ENCODE data around the gene SLC25A31. TPM values are rescaled to one million over a fixed set of nuclear protein-coding genes. Genes with fewer than 3 reads are reported as not detected.

Gene SLC25A31
- total RNA-seq, 1 experiment from 2014 or later = not detected

- DNase-seq (ENCODE audit: low read depth in 1 of 2, low spot score in 2 of 2) = peak; percentile 42 to 57
- no peak overlapping the region for H3K27ac ChIP-seq
- H3K4me3 ChIP-seq = peak overlapping the region; percentile 52
Measured at GRCh38 chr4:127783026-127783769, 53.0 kb downstream of the SLC25A31 start.

GRCh38 chr4:127783955-127784770 is 54.0 kb downstream of the SLC25A31 start:
- Histone ChIP-seq H3K36me3 (no peaks in the 10 kb centered on the region), H3K4me3 (0 out of 2 replicates have a peak overlapping the region, but pooled peaks have one; percentile 3), H3K4me1 (replicated peaks) (peaks cover 20% of the 10 kb centered on the region), H3K27me3 (replicated peaks) (no peaks in the 10 kb centered on the region; the same call in none of the 2 replicates), H3K9me3 (replicated peaks) (no peaks in the 10 kb centered on the region), H3K27ac (no peak overlapping the region)
- DNase-seq (ENCODE audit: low read depth in 1 of 2, low spot score in 2 of 2) = peak in 1 of 2 experiments; percentile 5

More at GRCh38 chr4:127783026-127783769, 53.0 kb downstream of the SLC25A31 start:
- Histone ChIP-seq H3K9me3 (replicated peaks) (no peaks in the 10 kb centered on the region), H3K36me3 (no peaks in the 10 kb centered on the region), H3K4me1 (replicated peaks) (peaks cover 20% of the 10 kb centered on the region), H3K27me3 (replicated peaks) (no peaks in the 10 kb centered on the region; the same call in none of the 2 replicates)

DNA sequence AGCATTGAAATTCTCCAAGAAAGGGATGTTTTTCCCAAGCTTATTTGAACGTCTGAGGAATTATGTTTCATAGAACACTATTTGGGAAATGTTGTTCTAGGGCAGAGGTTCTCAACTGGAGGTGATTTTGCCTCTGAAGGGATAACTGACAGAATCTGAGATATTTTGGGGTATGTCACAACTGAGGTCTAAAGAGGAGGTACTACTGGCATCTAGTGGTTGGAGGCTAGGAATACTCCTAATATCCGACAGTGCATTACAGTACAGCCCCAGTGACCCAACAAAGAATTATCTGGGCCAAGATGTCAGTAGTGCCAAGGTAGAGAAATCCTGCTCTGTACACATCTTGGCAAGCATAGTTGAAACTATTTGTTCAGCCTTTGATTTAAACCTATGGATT is 58.3 kb downstream of the SLC25A31 start:
- H3K4me3 ChIP-seq = no peak overlapping the region
- peaks cover 3% of the 10 kb centered on the region; the same call in 1 of the 2 replicates for H3K4me1 ChIP-seq (replicated peaks)
- no peaks in the 10 kb centered on the region for H3K36me3 ChIP-seq
- H3K27ac ChIP-seq = no peak overlapping the region
- H3K9me3 ChIP-seq (replicated peaks) = no peaks in the 10 kb centered on the region
- DNase-seq (ENCODE audit: low read depth in 1 of 2, low spot score in 2 of 2) = no peak
- H3K27me3 ChIP-seq (replicated peaks) = no peaks in the 10 kb centered on the region

DNA sequence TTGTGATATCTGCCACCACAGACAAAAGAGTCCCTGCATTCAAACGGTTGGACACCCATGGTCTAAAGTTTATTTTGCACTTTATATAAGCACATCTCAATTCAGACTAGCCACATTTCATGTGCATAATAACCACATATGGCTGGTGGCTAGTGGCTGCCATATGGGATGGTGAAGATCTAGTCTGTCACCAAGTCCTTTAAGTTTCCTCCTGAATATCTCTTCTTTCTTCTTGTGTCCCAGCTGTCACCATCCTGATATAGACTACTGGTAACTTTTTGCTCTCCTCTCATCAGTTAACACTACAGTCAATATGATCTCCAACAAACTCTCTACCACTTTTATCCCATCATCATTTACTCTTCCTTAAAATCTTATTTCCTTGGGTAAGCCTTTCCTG is 61.2 kb downstream of the SLC25A31 start:
- no peaks in the 10 kb centered on the region for H3K36me3 ChIP-seq
- no peaks in the 10 kb centered on the region for H3K4me1 ChIP-seq (replicated peaks)
- DNase-seq (ENCODE audit: low read depth in 1 of 2, low spot score in 2 of 2) = no peak
- no peak overlapping the region for H3K27ac ChIP-seq
- no peak overlapping the region for H3K4me3 ChIP-seq
- H3K27me3 ChIP-seq (replicated peaks) = no peaks in the 10 kb centered on the region
- no peaks in the 10 kb centered on the region for H3K9me3 ChIP-seq (replicated peaks)

DNA sequence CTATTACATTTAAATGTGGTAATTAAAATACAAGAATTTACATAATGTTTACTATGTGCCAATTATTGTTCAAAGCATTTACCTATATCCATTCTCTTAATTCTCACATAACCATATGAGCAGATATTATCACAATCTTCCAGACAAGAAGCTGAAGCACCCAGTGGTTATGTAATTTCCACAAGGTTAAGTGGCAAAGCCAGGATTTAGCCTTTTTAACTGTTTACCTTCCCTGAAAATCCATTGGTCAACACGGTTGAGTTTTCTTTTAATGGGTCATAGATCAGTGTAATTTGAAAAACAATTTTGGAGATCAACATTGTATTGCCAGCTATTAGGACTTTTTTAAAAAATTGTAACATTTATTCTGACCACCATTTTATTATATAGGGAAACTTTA is 63.3 kb downstream of the SLC25A31 start:
- Histone ChIP-seq H3K9me3 (replicated peaks) (no peaks in the 10 kb centered on the region), H3K4me1 (replicated peaks) (no peaks in the 10 kb centered on the region), H3K4me3 (no peak overlapping the region), H3K27ac (no peak overlapping the region), H3K36me3 (no peaks in the 10 kb centered on the region), H3K27me3 (replicated peaks) (no peaks in the 10 kb centered on the region)
- DNase-seq (ENCODE audit: low read depth in 1 of 2, low spot score in 2 of 2) = no peak

GRCh38 chr4:127799711-127800110 is 69.5 kb downstream of the SLC25A31 start:
- no peaks in the 10 kb centered on the region for H3K36me3 ChIP-seq

GRCh38 chr4:127809173-127809800 is 79.1 kb downstream of the SLC25A31 start:
- H3K4me1 ChIP-seq (replicated peaks) = no peaks in the 10 kb centered on the region
- no peaks in the 10 kb centered on the region for H3K36me3 ChIP-seq
- no peak overlapping the region for H3K4me3 ChIP-seq
- H3K27me3 ChIP-seq (replicated peaks) = no peaks in the 10 kb centered on the region
- no peaks in the 10 kb centered on the region for H3K9me3 ChIP-seq (replicated peaks)
- no peak for DNase-seq (ENCODE audit: low read depth in 1 of 2, low spot score in 2 of 2)
- no peak overlapping the region for H3K27ac ChIP-seq

More at GRCh38 chr4:127799711-127800110, 69.5 kb downstream of the SLC25A31 start:
- no peak overlapping the region for H3K27ac ChIP-seq
- no peak for DNase-seq (ENCODE audit: low read depth in 1 of 2, low spot score in 2 of 2)
- no peak overlapping the region for H3K4me3 ChIP-seq
- no peaks in the 10 kb centered on the region for H3K4me1 ChIP-seq (replicated peaks)
- H3K27me3 ChIP-seq (replicated peaks) = no peaks in the 10 kb centered on the region
- no peaks in the 10 kb centered on the region for H3K9me3 ChIP-seq (replicated peaks)

DNA sequence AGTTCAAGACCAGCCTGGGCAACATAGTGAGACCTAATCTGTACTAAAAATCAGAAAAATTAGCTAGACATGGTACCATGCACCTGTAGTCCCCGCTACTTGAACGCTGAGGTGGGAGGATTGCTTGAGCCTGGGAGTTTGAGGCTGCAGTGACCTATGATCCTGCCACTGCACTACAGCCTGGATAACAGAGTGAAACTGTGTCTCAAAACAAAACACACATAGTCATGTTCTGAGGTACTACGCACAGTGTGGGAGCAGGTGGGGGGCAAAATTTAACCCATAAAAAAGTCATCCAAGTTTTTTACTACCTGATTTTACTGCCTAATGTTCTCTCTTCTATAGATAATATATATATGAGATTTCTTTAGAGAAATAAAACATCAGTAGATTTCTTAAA is 80.4 kb downstream of the SLC25A31 start:
- no peaks in the 10 kb centered on the region for H3K4me1 ChIP-seq (replicated peaks)
- no peak overlapping the region for H3K4me3 ChIP-seq
- H3K27ac ChIP-seq = no peak overlapping the region
- no peaks in the 10 kb centered on the region for H3K27me3 ChIP-seq (replicated peaks)
- no peaks in the 10 kb centered on the region for H3K36me3 ChIP-seq
- DNase-seq (ENCODE audit: low read depth in 1 of 2, low spot score in 2 of 2) = no peak
- no peaks in the 10 kb centered on the region for H3K9me3 ChIP-seq (replicated peaks)

DNA sequence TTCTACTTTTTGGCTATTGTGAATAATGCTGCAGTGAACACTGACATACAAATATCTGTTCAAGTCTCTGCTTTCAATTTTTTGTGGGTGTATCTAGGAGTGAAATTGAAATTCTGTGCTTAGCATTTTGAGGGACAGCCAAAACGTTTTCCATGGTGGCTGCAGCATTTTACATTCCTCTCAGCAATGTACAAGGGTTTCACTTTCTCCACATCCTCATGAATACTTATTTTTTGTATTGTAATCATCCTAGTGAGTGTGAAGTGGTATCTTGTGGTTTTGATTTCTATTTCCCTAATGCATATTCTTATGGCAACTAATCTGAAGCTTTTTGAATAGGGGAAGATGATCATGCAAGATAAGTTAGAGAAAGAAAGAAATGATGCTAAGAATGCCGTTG is 92.2 kb downstream of the SLC25A31 start:
- H3K27ac ChIP-seq = no peak overlapping the region
- H3K4me3 ChIP-seq = no peak overlapping the region
- H3K9me3 ChIP-seq (replicated peaks) = no peaks in the 10 kb centered on the region
- no peaks in the 10 kb centered on the region for H3K36me3 ChIP-seq
- no peaks in the 10 kb centered on the region for H3K27me3 ChIP-seq (replicated peaks)
- no peaks in the 10 kb centered on the region for H3K4me1 ChIP-seq (replicated peaks)
- DNase-seq (ENCODE audit: low read depth in 1 of 2, low spot score in 2 of 2) = no peak

Other genes starting within 250 kb of the SLC25A31 start
- gene INTU, start 97.4 kb upstream of the SLC25A31 start, total RNA-seq (2014; rRNA removed; shearing (Covaris generic)) = 2.2 and 4.4 TPM in 2 replicates
- 3.7 and 5.7 TPM in 2 replicates for gene HSPA4L, start 51.9 kb downstream of the SLC25A31 start, total RNA-seq (2014; rRNA removed; shearing (Covaris generic))
- 39.9 and 81.7 TPM in 2 replicates for gene PLK4, start 150.5 kb downstream of the SLC25A31 start, total RNA-seq (2014; rRNA removed; shearing (Covaris generic))
- 23.6 and 40.6 TPM in 2 replicates for gene MFSD8, start 234.8 kb downstream of the SLC25A31 start, total RNA-seq (2014; rRNA removed; shearing (Covaris generic))
- gene ABHD18, start 235.0 kb downstream of the SLC25A31 start, total RNA-seq (2014; rRNA removed; shearing (Covaris generic)) = 6.9 and 7.1 TPM in 2 replicates

Data from SJSA1 (cell line).